ENCODE measurements around the gene FUOM. TPM values are rescaled to one million over a fixed set of nuclear protein-coding genes. Genes with fewer than 3 reads are reported as not detected.

FUOM gene
- total RNA-seq, 1 donor from 2014 or later, result 75.5 TPM

DNA sequence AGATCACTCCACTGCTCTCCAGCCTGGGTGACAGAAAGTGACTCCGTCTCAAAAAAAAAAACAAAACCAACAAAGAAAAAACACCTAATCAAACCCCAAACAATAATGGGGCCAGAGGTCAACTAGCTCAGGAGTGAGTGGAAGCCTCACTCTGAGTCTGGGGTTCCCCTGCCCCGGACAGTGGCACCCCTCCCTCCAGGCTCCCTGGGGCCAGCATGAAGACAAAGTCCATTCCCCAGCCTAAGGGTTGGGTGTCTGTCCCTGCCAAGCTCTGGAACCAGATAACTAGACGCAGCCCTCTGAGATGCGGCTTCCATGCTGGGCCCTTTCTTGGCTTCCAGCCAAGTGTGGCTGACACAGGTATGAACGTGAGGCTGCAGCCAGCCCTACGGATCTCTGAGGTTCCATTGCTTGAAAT is 1.7 kb upstream of the FUOM start:
- TF ChIP-seq, protein P1, sequence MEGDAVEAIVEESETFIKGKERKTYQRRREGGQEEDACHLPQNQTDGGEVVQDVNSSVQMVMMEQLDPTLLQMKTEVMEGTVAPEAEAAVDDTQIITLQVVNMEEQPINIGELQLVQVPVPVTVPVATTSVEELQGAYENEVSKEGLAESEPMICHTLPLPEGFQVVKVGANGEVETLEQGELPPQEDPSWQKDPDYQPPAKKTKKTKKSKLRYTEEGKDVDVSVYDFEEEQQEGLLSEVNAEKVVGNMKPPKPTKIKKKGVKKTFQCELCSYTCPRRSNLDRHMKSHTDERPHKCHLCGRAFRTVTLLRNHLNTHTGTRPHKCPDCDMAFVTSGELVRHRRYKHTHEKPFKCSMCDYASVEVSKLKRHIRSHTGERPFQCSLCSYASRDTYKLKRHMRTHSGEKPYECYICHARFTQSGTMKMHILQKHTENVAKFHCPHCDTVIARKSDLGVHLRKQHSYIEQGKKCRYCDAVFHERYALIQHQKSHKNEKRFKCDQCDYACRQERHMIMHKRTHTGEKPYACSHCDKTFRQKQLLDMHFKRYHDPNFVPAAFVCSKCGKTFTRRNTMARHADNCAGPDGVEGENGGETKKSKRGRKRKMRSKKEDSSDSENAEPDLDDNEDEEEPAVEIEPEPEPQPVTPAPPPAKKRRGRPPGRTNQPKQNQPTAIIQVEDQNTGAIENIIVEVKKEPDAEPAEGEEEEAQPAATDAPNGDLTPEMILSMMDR (conservative IDR thresholded peaks at IDR 0.05; ENCODE audit: low read depth, low read length), result no peak
- no peak for DNase-seq (ENCODE audit: low read depth)
- no peak overlapping the region for H3K4me3 ChIP-seq (ENCODE audit: low read depth, low read length)

DNA sequence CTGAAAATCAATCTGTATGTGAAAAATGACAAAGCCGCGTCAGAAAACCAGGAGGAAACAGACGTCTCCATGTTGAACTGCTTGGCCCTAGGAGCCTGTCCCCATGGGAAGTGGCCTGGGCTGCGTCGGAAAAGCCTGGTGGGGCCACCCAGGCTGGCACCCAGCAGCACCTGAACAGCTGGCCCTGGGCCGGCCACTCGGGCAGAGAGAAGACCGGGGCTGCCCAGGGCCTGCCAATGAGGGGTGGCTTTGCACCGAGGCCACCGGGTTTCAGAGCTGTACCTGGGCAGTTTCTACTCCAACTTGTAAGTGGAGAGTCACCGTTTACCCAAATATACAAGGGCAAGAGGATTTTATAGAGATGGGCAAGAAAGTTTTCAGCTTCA is 1.1 kb upstream of the FUOM start:
- H3K4me3 ChIP-seq (ENCODE audit: low read depth, low read length), result no peak overlapping the region
- TF ChIP-seq, protein P1 (conservative IDR thresholded peaks at IDR 0.05; ENCODE audit: low read depth, low read length), result no peak
- DNase-seq (ENCODE audit: low read depth), result no peak

DNA sequence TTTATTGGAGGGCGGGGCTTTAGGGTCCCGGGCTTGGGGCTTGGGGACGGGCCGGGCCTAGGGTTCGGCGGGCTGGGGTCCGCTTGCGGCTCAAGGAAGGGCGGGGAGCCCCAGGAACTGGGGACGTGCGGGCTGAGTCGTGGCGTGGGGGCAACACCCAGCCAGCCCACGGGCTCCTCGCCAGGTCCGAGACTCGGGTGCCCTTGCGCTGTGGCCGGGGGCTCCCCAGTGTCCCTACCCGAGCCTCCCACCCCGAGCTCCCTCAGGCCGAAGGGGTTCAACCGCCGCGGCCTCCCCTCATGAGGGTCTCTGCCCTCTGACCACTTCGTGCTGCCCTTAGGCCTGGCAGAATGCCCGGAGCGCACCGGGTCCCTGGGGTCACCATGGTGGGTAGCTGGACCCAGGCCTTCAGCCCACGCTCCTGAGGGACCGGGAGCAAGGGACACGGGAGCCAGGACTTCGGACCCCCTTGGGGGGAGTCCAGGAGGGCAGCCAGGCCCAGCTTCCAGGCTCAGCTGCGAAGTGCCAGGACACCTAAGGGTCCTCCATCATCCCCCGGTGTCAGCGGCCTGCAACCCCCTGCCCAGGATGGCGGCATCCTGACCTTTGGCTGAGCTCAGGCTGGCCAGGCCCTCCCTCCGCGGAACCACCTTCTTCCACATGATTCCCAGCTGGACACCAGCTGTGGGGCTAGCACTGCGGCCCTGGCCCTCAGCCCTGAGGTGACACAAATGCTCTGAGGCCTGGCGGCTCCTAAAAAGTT is 524 bp upstream of the FUOM start:
- no peak for DNase-seq (ENCODE audit: low read depth)
- TF ChIP-seq, protein P1 (conservative IDR thresholded peaks at IDR 0.05; ENCODE audit: low read depth, low read length), result no peak
- H3K4me3 ChIP-seq (ENCODE audit: low read depth, low read length), result no peak overlapping the region

DNA sequence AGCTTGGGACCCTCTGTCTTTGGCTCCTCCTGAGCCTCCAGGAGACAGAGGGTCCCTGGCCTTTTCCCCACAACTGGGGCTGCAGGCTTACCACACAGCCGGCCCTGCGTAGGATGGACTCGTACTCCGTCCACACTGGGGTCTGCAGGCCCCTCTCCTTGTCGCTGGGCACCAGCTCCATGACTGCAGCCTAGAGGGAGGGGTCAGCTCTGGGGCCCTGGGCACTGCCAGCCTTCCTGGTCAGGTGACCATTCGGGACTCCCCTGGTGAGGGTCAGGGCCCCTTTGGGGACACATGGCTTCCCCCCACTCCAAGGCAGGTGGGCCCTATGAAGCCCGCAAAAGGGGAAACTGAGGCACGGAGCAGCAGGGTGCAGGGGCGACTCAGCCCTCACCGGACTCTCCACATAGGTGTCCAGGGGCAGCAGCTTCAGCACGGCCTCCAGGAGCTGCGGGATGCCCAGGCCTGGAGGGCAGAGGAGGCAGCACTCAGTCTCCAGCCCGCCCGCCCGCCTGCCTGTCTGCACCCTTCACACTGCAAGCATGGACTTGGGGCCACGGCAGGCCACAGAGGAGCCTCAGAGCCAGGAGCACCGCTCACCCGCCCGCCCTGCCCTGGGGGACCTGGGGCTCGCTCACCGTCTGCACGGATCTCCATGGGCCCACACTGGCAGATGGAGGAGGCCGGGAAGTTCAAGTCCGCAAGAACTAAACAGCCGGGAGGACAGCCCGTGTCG is 1.1 kb downstream of the FUOM start:
- DNase-seq (ENCODE audit: low read depth), result no peak
- TF ChIP-seq, protein P1 (conservative IDR thresholded peaks at IDR 0.05; ENCODE audit: low read depth, low read length), result no peak
- peak overlapping the region; percentile 68 for H3K4me3 ChIP-seq (ENCODE audit: low read depth, low read length)

DNA sequence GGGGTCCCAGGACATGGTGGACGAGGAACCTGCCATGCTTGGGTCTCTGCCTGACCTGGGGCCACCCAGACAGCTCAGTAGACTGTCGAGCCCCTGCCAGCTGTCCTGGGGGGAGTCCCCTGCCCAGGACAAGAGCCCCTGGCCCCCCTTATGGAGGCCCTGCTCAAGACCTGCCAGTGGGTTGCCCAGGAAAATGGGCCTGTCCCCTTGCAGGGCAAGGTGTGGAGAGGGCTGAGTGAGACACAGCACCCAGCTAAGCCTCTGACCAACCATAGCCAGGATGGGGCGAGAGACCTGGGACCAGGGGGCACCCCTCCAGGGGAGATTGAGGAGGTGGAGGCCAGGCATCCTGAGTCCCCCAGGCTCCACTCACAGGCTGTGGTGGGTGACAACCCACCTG is 1.8 kb downstream of the FUOM start:
- DNase-seq (ENCODE audit: low read depth), result no peak
- H3K4me3 ChIP-seq (ENCODE audit: low read depth, low read length), result no peak overlapping the region
- TF ChIP-seq, protein P1 (conservative IDR thresholded peaks at IDR 0.05; ENCODE audit: low read depth, low read length), result no peak

DNA sequence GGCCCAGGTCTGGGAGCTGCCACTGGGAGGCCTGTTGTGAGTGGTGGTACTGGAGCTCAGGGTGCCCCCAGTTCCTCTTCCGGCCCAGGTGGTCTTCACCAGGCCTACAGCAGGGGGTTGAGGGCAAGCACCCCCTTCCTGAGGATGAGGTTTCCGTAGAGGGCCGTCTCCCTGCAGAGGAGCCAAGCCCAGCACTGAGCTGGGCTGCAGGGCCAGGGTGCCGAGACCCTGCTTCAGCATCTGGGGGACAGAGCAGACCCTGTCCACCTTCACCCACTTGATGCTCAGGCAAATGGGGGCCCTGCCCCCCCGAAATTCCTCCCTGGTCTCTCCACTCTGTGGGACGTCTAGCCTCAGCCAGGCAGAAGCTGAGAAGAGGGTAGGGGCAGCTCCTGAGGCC is 2.6 kb downstream of the FUOM start:
- H3K4me3 ChIP-seq (ENCODE audit: low read depth, low read length), result no peak overlapping the region
- DNase-seq (ENCODE audit: low read depth), result no peak
- TF ChIP-seq, protein P1 (conservative IDR thresholded peaks at IDR 0.05; ENCODE audit: low read depth, low read length), result no peak

Data from epithelial cell of proximal tubule (primary cell).